Hematopoietic multipotent progenitor cell treated with erythropoietin and hydrocortisone succinate and interleukin-3 and kit ligand, for 4 days (in vitro differentiated cells): Measurements from ENCODE around the gene ITPK1.
"Not testable (repeated sequence)": the region's sequence is repeated elsewhere in the genome, so short reads cannot be mapped to it uniquely, and the experiment has no call there.

Experiments
- DNase-seq: peaks from one replicate; pipeline ENCODE4 v3.0.0-alpha.2; 2015

ITPK1 gene

DNA sequence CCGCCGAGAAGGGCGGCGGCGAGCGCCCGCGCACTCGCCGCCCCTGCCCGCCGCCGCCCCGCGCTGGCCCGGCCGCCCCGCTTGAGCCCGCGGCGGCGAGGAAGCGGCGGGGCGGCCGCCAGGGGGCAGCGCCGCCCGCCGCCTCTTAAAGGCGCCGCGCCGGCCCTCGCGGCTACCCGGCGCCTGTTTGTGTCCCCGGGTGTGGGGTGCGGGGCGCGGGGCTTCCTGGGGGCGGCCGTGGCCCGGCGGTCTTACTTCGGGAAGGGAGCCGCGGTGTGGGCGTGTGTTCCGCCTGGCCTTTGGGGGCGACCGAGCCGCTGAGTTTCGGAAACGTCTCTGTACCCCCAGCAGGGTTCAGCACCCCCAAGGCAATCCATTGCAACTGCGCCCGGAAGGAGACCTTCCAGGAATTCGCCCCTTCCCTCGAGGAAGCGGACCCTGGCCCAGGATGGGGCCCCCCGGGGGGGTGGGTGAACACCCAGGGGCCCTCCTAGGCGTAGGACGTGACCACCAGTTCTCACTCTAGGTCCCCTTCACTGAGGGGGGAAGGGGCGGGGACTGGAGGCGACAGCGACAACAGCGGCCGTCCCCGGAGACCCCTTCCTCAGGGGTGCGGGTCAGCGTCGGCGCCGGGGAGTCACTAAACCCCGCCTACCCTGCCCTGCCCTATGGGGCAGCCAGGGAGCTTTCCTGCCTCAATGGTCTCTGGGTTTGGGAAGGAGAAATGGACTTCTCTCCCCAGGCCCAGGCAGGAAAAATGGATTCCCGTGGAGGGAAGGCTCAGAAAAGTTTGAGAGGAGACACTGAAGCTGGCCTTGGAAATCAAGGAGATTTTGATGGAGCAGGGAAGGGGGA is at the start of gene ITPK1:
TSS of gene ITPK1 (minus strand) at position 105 of the 855 bp plus-strand sequence. CDS start 762 bp downstream, outside the sequence.
- peak; percentile 85 for DNase-seq

DNA sequence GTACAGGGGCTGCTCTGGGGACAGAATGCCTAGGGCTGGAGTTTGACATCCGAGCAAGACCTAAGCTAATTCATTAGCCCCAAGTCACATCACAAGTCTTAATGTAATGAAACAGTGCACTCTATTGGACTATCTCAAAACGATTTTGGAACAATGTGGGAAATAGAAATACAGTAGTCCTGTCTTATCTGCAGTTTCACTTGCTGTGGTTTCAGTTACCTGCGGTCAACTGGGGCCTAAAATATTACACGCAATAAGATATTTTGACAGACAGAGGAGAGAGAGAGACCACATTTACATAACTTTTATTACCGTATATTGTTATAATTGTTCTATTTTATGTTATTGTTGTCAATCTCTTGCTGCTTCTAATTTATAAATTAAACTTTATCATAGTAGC is 47.8 kb upstream of the ITPK1 start:
- peak; percentile 86 for DNase-seq

GRCh38 chr14:93161411-93161940 is 45.8 kb upstream of the ITPK1 start:
- no peak for DNase-seq

GRCh38 chr14:93160353-93160801 is 44.7 kb upstream of the ITPK1 start:
- peak; percentile 81 for DNase-seq

DNA sequence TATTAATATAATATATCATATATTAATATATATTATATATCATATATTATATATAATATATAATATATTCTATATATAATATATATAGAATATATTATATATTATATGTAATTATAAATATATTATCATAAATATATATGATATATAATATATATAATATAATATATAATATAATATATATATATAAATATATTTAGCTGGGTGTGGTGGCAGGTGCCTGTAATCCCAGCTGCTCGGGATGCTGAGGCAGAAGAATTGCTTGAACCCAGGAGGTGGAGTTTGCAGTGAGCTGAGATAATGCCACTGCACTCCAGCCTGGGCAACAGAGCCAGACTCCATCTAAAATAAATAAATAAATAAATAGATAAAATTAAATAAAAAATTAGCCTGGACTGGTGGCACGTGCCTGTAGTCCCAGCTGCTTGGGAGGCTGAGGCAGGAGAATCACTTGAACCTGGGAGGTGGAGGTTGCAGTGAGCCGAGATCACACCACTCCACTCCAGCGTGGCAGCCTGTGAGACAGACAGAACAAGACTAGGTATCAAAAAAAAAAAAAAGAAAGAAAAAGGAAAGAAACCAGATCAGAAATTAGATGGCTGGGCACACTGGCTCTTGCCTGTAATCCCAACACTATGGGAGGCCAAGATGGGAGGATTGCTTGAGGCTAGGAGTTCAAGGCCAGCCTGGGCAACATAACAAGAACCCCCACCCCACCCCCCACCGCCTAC is 44.1 kb upstream of the ITPK1 start:
- not testable (repeated sequence) for DNase-seq

GRCh38 chr14:93158349-93158748 is 42.6 kb upstream of the ITPK1 start:
- DNase-seq = not testable (repeated sequence)

GRCh38 chr14:93156693-93157369 is 41.1 kb upstream of the ITPK1 start:
- no peak for DNase-seq

DNA sequence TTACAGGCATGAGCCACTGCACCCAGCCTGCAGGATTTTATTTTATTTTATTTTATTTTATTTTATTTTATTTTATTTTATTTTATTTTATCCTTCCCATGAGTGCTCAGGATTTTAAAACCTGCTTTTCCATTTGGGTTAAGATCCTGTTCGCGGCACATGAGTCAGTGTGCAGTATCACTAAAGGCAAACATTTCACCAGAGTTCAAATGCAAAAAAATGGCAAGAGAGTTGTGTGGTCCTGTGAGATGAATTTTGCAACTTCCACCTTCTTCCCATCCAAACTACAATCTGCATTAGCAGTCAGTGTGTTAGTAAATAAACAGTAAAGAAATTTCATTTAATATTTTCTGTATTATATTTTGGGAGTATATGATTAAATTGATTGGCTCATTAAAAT is 39.9 kb upstream of the ITPK1 start:
- no peak for DNase-seq

DNA sequence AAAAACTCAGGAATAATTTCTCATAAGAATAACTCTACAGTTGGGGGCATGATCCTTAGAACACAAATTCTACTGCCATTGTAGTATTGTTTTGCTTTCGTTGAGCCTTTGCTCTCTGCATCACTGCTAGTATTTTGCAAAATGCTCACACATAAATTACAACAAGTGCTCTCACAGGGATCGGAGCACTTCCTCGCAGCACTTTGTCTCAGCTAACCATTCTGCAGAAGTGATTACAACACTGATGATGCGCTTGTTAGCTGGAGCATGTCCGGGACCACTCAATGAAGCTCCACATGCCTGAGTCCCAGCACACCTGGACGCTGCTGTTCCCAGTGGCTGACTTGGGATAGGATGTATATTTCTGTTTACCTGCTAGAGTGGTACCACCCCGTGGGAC is 37.4 kb upstream of the ITPK1 start:
- DNase-seq = no peak

DNA sequence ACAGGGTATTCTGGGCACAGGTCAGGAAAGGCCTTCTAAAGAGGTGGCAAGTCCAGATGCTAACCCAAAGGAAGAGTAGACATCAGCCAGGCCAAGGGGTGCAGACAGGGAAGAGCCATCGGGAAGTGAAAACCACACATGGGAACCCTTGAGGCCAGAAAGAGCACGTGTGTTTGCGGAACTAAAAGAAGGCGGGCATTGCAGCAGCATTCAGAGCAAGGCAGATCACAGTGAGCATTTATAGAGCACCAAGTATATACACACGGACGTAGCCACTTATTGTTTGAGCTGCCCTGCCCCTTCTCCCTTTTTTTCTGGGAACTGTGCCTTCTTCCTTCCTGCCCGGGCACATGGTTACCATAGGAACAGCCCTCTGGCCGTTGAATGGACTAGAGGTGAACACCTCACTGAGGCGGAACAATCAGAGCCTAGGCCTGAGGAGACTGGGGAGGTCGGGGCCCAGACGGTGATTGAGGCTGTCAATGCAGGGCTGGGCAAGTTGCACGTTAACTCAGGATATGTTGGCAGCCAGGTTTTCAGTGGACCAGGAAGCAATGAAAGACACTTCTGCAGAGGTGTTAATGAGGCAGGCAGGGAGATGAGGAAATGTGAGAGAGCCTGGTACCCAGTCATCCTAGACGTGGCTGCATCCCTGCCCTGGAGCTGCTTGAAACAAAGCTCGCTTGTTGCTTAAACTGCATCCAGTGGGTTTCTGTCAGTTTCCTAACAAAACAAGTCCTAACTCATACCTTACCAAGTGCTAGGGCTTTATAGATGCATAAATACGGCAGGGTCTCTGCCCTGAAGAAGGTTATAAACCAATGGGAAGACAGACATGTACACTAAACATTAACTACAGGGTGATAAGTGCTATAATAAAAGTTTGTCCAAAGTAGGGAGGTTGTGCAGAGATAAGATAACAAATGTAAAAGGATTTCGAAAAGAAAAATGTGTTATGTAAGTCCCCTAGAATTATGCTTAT is 34.8 kb upstream of the ITPK1 start:
- DNase-seq = no peak

DNA sequence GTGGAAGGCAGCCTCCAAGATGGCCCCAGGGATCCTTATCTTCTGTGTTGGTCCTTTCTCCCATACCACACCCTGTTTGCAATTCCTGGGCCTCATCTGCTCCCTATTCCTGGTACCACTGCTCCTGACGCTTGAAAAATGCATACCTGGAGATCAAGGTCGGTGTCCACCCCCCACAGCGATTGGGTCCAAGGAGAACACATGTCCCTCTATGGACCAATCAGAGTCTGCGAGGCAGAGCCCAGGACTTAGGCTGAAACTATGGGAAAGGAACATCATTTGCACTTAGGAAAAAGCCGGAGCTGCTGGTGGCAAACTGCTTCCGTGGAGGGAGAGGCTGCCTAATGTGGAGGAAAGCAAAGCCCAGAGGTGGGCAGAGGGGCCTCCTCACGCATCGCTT is 33.3 kb upstream of the ITPK1 start:
- no peak for DNase-seq

GRCh38 chr14:93146119-93146518 is 30.4 kb upstream of the ITPK1 start:
- DNase-seq = no peak

- no peak for DNase-seq
Observed at GRCh38 chr14:93142854-93143652, 27.3 kb upstream of the ITPK1 start.

DNA sequence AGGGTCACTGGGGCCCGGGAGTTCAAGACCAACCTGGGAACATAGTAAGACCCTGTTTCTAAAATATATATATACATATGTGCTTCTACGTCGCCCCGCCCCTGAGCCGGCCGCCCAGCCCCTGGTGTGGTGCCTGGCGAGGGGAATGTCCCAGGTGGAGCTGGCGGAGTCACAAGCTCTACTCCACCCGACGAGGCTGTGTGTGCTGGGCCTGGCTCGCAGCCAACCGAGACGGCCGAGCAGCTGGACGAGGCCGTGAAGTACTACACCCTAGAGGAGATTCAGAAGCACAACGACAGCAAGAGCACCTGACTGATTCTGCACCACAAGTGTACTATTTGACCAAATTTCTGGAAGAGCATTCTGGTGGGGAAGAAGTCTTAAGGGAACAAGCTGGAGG is 22.1 kb upstream of the ITPK1 start:
- DNase-seq = peak; percentile 22

- not testable (repeated sequence) for DNase-seq
Observed at GRCh38 chr14:93136508-93136907, 20.8 kb upstream of the ITPK1 start.

- DNase-seq = no peak
Observed at GRCh38 chr14:93136009-93136408, 20.3 kb upstream of the ITPK1 start.

DNA sequence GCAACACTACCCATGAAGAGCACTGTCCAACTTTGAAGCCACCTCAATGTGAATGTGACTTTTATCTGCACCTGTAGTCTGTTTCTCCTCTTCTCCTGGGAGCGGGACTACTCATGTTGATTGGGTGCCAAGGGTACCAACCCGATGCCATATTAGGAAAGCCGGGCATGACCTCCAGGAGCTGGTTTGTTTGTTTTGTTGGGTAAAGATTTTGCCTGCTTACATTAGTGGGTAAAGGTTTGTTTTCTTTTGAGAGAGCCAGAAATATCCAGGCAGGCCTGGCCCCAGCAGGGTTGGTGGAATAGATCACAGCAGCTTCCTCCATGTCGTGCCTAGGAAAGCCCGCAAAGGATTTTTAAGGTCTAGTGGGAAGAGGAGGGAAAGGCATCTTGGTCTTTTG is 19.7 kb upstream of the ITPK1 start:
- no peak for DNase-seq

DNA sequence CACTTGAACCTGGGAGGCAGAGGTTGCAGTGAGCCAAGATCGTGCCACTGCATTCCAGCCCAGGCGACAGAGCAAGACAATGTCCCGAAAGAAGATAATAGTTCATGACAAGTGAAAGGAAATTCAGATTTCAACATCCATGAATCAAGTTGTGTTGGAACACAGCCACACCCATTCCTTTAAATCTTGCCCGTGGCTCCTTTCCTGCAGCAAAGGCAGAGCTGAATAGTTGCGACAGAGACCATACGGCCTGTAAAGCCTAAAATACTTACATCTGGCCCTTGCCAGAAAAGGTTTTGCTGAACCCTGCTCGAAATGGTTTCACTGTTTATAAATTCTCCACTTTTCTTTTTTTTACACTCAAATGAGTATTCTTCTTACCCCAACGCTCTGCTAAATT is 17.7 kb upstream of the ITPK1 start:
- peak; percentile 21 for DNase-seq

DNA sequence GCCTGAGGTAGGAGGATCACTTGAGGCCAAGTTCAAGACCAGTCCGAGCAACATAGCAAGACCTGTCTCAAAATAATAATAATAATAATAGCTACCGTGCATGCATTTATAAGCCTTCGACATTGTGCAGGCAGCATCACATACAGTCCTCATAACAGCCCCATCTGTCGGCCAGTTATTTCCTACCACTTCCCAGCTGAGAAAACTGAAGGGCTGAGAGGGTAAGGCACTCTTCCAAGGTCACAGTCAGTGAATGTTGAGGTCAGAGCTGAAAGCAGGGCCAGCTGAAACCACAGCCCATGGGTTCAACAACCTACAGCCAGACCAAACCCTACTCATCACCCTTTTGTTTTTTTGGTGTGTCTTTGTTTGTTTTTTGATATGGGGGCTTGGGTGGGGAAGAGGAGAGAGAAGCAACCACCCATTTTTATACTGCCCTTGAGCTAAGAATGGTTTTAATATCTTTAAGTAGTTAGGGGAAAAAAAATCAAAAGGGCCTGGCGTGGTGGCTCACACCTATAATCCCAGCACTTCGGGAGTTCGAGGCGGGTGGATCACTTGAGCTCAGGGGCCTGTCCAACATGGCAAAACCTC is 16.8 kb upstream of the ITPK1 start:
- DNase-seq = peak; percentile 76

- not testable (repeated sequence) for DNase-seq
Observed at GRCh38 chr14:93131257-93131820, 15.6 kb upstream of the ITPK1 start.
